HG03095 (cell line): ENCODE results near the gene CANT1.

ENCODE experiments used
- ATAC-seq: cut with Tn5 transposase; IDR thresholded peaks from one replicate; pipeline ENCODE4 v1.9.1; 2021; ENCODE audit warnings: moderate library complexity; ENCODE audit not compliant: unreplicated experiment

Gene CANT1

GRCh38 chr17:79010304-79010646, 711 bp upstream of the CANT1 start:
- ATAC-seq = no peak

DNA sequence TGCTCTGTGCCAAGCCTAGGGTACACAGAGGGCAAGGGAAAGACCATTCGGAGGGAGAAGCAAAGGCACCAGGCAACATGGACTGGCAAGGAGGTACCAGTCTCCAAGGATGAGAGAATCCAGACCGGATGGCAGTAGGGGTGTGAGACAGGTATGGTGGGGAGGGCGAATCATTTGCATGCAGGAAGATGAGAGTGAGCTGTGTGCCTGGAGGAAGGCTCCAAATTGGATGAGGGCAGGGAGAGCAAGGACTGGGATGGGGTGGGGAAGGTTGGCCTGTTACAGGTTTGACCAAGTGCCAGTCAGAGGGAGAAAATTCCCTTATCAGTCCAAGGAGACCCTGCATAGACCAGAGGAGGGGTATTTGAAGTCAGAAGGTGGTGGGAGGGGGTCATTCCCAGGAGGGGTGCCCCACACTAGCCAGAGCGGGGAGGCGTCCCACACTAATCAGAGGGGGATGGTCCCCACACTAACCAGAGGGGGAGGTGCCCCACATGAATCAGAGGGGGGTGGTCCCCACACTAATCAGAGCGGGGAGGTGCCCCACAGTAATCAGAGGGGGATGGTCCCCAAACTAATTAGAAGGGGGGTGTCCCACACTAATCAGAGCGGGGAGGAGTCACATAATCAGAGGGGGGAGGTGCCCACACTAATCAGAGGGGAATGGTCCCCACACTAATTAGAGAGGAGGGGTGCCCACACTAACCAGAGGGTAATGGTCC, 737 bp downstream of the CANT1 start:
- ATAC-seq = no peak

GRCh38 chr17:79007504-79008381, 1.8 kb downstream of the CANT1 start:
- ATAC-seq = no peak

DNA sequence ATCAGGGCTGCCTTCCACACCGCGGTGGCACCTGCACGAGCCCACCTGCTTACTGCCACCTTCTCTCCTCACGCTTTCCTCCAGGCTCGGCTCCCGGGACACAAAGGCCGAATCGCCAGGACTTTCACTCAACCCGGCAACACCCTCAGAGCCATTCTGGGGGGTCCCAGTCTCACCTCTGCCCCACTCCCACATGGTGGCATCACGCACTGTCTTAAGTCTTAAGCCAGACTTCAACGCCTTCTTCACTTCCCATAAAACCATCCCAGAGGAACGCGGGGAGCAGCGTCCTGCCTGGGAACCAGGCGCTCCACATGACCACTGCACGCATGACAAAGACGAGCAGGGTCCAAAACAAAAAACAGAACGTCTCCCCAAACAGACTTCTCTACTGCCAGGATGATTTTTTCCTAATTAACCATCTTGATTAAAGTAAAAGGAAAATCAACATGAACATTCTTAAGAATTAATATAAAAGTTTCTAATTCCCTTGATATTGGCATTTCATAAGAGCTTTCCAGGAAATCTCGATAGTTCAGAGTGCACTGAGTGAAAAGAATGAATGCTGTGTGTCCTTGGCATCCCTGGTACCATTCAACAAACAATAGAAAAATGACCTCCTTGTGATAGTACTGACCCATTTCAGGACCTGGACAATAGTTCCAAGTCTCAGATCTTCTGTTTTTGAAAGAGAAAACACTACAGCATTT, 2.6 kb downstream of the CANT1 start:
- no peak for ATAC-seq

DNA sequence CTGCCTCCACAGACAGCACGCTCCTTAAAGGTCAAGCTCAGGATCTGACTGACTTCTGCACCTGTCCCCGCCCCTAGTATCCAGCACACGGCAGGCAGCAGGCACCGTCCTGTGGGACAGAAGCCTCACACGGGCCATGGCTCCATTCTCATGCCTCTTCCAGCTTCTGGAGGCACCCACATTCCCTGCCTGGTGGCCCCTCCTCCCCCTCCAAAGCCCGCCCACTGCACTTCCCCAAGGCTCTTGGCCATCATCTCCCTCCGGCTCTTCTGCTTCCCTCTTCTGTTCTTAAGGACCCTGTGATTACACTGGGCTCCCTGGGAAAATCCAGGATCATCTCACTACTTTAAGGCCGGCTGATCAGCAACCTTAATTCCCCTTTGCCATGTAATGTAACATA, 3.5 kb downstream of the CANT1 start:
- ATAC-seq = no peak

- no peak for ATAC-seq
Measured at GRCh38 chr17:79005063-79005861, 4.3 kb downstream of the CANT1 start.

DNA sequence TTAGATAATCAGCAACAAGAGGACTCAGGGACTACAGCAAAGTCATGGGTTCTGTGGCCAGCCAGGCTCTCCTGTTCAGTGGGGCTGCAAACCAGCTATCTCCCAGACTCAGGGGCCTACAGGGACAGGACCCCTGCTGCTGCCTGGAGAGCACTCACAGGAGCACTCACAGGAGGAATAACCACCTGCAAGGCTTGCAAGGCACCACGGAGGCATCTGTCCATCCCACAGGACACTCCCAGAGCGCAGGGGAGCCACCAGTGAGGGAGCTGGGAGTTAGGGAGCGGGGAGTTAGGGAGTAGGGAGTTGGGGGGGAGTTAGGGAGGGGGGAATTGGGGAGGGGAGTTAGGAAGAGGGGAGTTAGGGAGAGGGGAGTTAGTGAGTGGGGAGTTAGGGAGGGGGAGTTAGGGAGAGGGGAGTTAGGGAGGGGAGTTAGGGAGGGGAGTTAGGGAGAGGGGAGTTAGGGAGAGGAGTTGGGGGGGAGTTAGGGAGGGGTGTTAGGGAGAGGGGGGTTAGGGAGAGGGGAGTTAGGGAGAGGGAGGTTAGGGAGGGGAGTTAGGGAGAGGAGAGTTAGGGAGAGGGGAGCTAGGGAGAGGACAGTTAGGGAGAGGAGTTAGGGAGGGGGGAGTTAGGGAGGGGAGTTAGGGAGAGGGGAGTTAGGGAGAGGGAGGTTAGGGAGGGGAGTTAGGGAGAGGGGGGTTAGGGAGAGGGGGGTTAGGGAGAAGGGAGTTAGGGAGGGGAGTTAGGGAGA, 5.7 kb downstream of the CANT1 start:
- ATAC-seq = no peak

- ATAC-seq = no peak
Measured at GRCh38 chr17:79002796-79003593, 6.6 kb downstream of the CANT1 start.

GRCh38 chr17:79002291-79002690, 7.3 kb downstream of the CANT1 start:
- no peak for ATAC-seq

- no peak for ATAC-seq
Measured at GRCh38 chr17:79001190-79002020, 8.2 kb downstream of the CANT1 start.

- ATAC-seq = no peak
Measured at GRCh38 chr17:79000396-79001189, 9.0 kb downstream of the CANT1 start.

- ATAC-seq = no peak
Measured at GRCh38 chr17:78999947-79000395, 9.6 kb downstream of the CANT1 start.

GRCh38 chr17:78999056-78999768, 10.4 kb downstream of the CANT1 start:
- no peak for ATAC-seq

GRCh38 chr17:78998311-78999055, 11.1 kb downstream of the CANT1 start:
- ATAC-seq = no peak

DNA sequence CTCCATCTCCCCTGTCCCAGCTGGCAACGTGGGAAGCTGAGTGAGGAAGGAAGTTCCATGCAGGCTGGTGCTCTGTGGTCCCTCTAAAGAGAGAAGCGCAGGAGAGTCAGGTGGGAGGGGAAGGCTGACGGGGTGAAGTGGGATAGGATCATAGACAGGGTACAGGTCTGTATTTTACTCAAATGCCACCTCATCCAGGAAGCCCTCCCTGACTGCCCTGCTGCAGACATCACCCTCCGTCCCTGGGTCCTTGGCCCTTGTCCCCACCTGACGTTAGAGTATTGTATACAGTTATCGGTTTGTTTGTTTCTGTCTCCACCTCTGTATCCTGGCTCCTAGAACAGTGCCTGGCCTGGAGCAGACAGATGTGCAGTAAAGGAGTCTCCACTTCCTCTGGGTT, 11.7 kb downstream of the CANT1 start:
- no peak for ATAC-seq

DNA sequence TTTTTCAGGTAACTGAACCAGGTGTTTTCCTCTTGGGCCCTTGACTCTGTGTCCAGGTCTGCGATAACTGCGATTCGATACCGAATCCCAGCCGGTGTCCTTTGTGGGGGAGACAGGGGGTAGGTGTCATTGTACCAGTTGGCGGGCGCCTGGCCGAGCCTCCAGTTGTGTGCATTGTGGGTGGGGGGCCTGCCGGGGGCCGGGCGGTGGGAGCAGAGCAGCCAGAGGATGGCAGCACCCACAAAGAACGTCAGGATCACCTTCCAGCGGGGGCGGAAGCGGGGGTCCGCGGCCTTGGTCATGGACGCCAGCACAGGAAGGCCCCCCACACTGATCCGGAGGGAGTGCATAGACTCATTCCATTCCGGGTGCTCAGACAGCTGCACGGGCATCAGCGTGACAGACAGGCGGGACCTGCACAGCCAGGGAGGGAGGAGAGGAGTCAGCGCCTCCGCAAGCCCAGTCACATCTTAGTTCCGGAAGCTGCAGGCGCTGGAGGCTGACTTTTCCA, 12.3 kb downstream of the CANT1 start:
- no peak for ATAC-seq
